Lung (tissue), 12 donors: Measurements from ENCODE around the gene HNRNPH2. TPM values are rescaled to one million over a fixed set of nuclear protein-coding genes. Genes with fewer than 3 reads are reported as not detected.

ENCODE experiments used
- ATAC-seq: fragments of 200-7000 bp; cut with Tn5 transposase; one replicate; pipeline ENCODE4 v1.9.1; 2020; ENCODE audit warnings: moderate number of reproducible peaks; ENCODE audit not compliant: insufficient read depth, low FRiP score
- DNase-seq, 3 donors: peaks; one replicate each; pipeline ENCODE4 v3.0.0-alpha.2; 2013 to 2017
- H3K27ac ChIP-seq, 2 donors: one replicate each; pipeline ENCODE4 v1.5.1; 2013; ENCODE audit warnings: mild to moderate bottlenecking in 2 of 2, moderate library complexity in 2 of 2, control low read depth in 1 of 2, inconsistent platforms in 1 of 2, low read depth in 1 of 2, low read length in 1 of 2
- H3K27me3 ChIP-seq, 3 donors: one replicate each; pipeline ENCODE4 v1.5.1; 2013; ENCODE audit warnings: low read length in 2 of 3; ENCODE audit not compliant: control insufficient read depth in 3 of 3, insufficient read depth in 3 of 3
- H3K36me3 ChIP-seq, 4 donors: one replicate each; pipeline ENCODE4 v1.5.1; 2013; ENCODE audit warnings: low read length in 4 of 4, mild to moderate bottlenecking in 1 of 4, moderate library complexity in 1 of 4; ENCODE audit not compliant: control insufficient read depth in 4 of 4, insufficient read depth in 4 of 4
- H3K4me1 ChIP-seq, 5 donors: one replicate each; pipeline ENCODE4 v1.5.1; 2013; ENCODE audit warnings: low read length in 5 of 5, mild to moderate bottlenecking in 2 of 5, moderate library complexity in 1 of 5; ENCODE audit not compliant: control insufficient read depth in 5 of 5, insufficient read depth in 5 of 5
- H3K4me3 ChIP-seq: one replicate; pipeline ENCODE4 v1.5.1; 2013; ENCODE audit warnings: mild to moderate bottlenecking, control low read depth, moderate library complexity
- H3K9ac ChIP-seq, 2 donors: one replicate each; pipeline ENCODE4 v1.5.1; 2013; ENCODE audit warnings: low read length in 2 of 2, control low read depth in 1 of 2; ENCODE audit not compliant: insufficient read depth in 1 of 2
- H3K9me3 ChIP-seq, 4 donors: one replicate each; pipeline ENCODE4 v1.5.1; 2013; ENCODE audit warnings: low read length in 3 of 4, mild to moderate bottlenecking in 1 of 4, moderate library complexity in 1 of 4; ENCODE audit not compliant: control insufficient read depth in 4 of 4, insufficient read depth in 3 of 4
- CTCF ChIP-seq: IDR thresholded peaks from 2 replicates; pipeline ENCODE4 v1.5.1; 2012; ENCODE audit warnings: mild to moderate bottlenecking; ENCODE audit errors: control extremely low read depth, extremely low read depth
- WGBS, 2 donors: extraction: QIAGEN DNeasy Blood & Tissue Kit; methylation state at CpG; one replicate each; pipeline ENCODE4 v1.1.7; 2013; 5-methylcytosine and 5-hydroxymethylcytosine counted together
- polyA plus RNA-seq, 2 donors: library from polyadenylated mRNA; stranded (reverse); fragments of 200-250 nt; gene quantifications; one replicate each; pipeline ENCODE4 v1.2.1, GENCODE V29; 2013
- total RNA-seq, 2 donors: library from RNA; depleted of rRNA in 1 of 2; stranded (reverse); fragments of >200 nt in 1 of 2; gene quantifications; one replicate each; pipeline ENCODE4 v1.2.1, GENCODE V29; 2014 to 2021
- donor health status: control.
- donor health status: control.
- donor health status: Bipolar disorder and iron deficiency.
- donor health status: healthy.
- donor health status: DM: yes; HTN: yes; CAD: no.

Gene HNRNPH2
- total and polyA plus RNA-seq, 4 donors, result 38.0 to 102 (median 72.7) TPM

DNA sequence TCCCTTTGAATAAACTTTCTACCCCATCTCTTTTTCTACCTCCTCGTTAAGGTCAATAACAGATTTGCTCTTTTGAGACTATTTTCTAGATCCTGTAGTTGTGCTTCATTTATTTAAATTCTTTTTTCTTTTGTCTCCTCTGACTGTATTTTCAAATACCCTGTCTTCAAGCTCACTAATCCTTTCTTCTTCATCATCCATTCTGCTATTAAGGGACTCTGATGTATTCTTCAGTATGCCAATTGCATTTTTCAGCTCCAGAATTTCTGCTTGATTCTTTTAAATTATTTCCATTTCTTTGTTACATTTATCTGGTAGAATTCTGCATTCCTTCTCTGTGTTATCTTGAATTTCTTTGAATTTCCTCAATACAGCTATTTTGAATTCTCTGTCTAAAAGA is 41.3 kb downstream of the HNRNPH2 start:
- H3K4me3 ChIP-seq, result no peak overlapping the region
- no peak for TF ChIP-seq CTCF
- no peak for DNase-seq
- peaks cover 0 to 7% (median 1%) of the 10 kb centered on the region in 4 donors for H3K36me3 ChIP-seq
- H3K9ac ChIP-seq, result no peak overlapping the region
- no peak for ATAC-seq
- no peaks in the 10 kb centered on the region for H3K27me3 ChIP-seq
- no peak overlapping the region for H3K27ac ChIP-seq
- H3K9me3 ChIP-seq, result peaks cover 0 to 4% (median 0%) of the 10 kb centered on the region in 4 donors
- peaks cover 0 to 8% (median 0%) of the 10 kb centered on the region in 5 donors for H3K4me1 ChIP-seq
- WGBS, 2 donors, result 93 to 100% methylated on average over 1 of the region's 1 CpG

DNA sequence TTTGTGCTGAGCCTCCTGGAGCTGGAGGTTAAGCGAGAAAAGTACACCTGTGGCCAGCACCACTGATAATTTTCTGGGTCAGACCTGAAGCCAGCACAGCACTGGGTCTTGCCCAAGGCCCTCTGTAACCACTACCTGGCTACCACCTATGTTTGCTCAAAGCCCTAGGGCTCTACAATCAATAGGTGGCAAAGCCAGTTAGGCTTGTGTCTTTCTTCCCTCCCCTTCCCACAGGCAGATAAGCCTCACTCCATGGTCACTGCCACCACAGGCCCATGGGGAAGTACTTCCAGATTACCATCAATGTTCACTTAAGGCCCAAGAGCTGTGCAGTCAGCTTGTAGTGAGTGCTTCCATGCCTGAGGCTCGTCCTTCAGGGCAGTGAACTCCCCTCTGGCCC is 42.1 kb downstream of the HNRNPH2 start:
- Histone ChIP-seq H3K9me3 (peaks cover 0 to 4% (median 0%) of the 10 kb centered on the region in 4 donors), H3K27me3 (no peaks in the 10 kb centered on the region), H3K9ac (no peak overlapping the region), H3K36me3 (peaks cover 0 to 7% (median 1%) of the 10 kb centered on the region in 4 donors), H3K4me3 (no peak overlapping the region), H3K4me1 (peaks cover 0 to 8% (median 0%) of the 10 kb centered on the region in 5 donors), H3K27ac (no peak overlapping the region)
- DNase-seq, result no peak
- no peak for TF ChIP-seq CTCF
- WGBS, 2 donors, result 57 to 94% methylated on average over 2 of the region's 2 CpGs
- no peak for ATAC-seq

DNA sequence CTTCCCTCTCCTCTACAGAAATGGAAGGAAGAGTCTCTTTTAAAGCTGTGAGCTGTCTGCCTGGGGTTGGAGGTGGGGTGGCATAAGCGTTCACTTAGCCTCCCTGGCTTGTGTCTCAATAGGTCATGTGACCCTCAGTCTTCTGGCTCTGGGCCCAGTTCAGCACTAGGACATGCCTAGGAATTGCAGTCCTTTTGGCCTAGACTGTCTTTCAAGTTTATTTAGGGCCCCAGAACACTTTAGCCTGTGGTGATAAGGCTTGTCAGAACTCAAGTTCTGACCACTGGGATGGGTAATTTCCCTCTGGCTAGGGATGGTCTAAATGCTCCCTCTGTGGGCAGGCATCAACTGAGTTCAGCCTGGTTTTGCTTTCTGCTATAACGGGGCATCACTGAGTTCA is 42.9 kb downstream of the HNRNPH2 start:
- 42 to 44% methylated on average over 2 of the region's 2 CpGs for WGBS, 2 donors
- ATAC-seq (no peak), DNase-seq (peak in 2 of 3 donors; percentile 29 to 30)
- Histone ChIP-seq H3K27ac (no peak overlapping the region), H3K36me3 (peaks cover 0 to 7% (median 1%) of the 10 kb centered on the region in 4 donors), H3K9ac (no peak overlapping the region), H3K4me3 (no peak overlapping the region), H3K9me3 (peaks cover 0 to 4% (median 0%) of the 10 kb centered on the region in 4 donors), H3K4me1 (peaks cover 0 to 8% (median 0%) of the 10 kb centered on the region in 5 donors), H3K27me3 (no peaks in the 10 kb centered on the region)
- no peak for TF ChIP-seq CTCF

DNA sequence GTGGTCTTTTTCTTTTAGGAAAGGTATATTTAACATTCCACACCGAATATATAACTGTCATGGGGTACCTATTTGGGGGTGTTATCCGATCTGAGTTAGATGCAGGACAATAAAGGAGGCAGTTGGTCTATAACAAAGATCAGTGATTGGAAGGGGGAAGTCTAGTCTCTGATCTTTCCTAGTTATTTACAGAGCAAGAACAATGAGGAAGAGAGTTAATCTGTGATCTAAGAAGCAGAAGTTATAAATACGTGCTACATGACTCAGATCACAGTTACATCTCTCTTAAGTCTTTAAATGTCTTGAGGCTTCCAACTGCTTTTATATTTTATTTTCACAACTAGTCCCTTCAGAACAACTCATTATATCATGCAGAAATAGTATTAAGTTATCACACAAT is 44.0 kb downstream of the HNRNPH2 start:
- H3K27me3 ChIP-seq, result no peaks in the 10 kb centered on the region
- ATAC-seq (no peak), DNase-seq (no peak)
- 60 to 64% methylated on average over 3 of the region's 3 CpGs for WGBS, 2 donors
- H3K27ac ChIP-seq, result no peak overlapping the region
- H3K9ac ChIP-seq, result no peak overlapping the region
- H3K36me3 ChIP-seq, result peaks cover 0 to 7% (median 1%) of the 10 kb centered on the region in 4 donors
- TF ChIP-seq CTCF, result no peak
- H3K4me3 ChIP-seq, result no peak overlapping the region
- H3K4me1 ChIP-seq, result peaks cover 0 to 8% (median 0%) of the 10 kb centered on the region in 5 donors
- H3K9me3 ChIP-seq, result peaks cover 0 to 4% (median 0%) of the 10 kb centered on the region in 4 donors
